Measurements from ENCODE around the gene TBCEL. TPM values are rescaled to one million over a fixed set of nuclear protein-coding genes. Genes with fewer than 3 reads are reported as not detected.

TBCEL gene
- total RNA-seq, 1 donor from 2014 or later = 40.4 TPM

- Histone ChIP-seq H3K27me3 (no peaks in the 10 kb centered on the region), H3K4me3 (no peak overlapping the region), H3K36me3 (peaks cover 11 to 24% of the 10 kb centered on the region in 2 donors), H3K9me3 (no peaks in the 10 kb centered on the region), H3K4me1 (peaks cover 0 to 5% of the 10 kb centered on the region in 2 donors), H3K27ac (no peak overlapping the region)
- no peak for DNase-seq (ENCODE audit: low spot score in 2 of 2)
- intact Hi-C loops (cut with DNase I) = no loop called here
- TF ChIP-seq CTCF (IDR thresholded peaks at IDR 0.05) = no peak
Measured at GRCh38 chr11:121067453-121067852, 43.6 kb downstream of the TBCEL start.

GRCh38 chr11:121067962-121068647 lies 44.2 kb downstream of the TBCEL start:
- no peak for DNase-seq (ENCODE audit: low spot score in 2 of 2)
- no peaks in the 10 kb centered on the region for H3K27me3 ChIP-seq
- intact Hi-C loops (cut with DNase I) = no loop called here
- no peak overlapping the region for H3K27ac ChIP-seq
- no peak overlapping the region for H3K4me3 ChIP-seq
- H3K36me3 ChIP-seq = peaks cover 8 to 17% of the 10 kb centered on the region in 2 donors
- no peak for TF ChIP-seq CTCF (IDR thresholded peaks at IDR 0.05)
- H3K9me3 ChIP-seq = no peaks in the 10 kb centered on the region
- H3K4me1 ChIP-seq = peaks cover 0 to 5% of the 10 kb centered on the region in 2 donors

GRCh38 chr11:121068787-121069186 lies 44.9 kb downstream of the TBCEL start:
- intact Hi-C loops (cut with DNase I) = no loop called here
- no peak overlapping the region for H3K4me3 ChIP-seq
- H3K27ac ChIP-seq = no peak overlapping the region
- H3K27me3 ChIP-seq = no peaks in the 10 kb centered on the region
- no peaks in the 10 kb centered on the region for H3K9me3 ChIP-seq
- TF ChIP-seq CTCF (IDR thresholded peaks at IDR 0.05) = no peak
- DNase-seq (ENCODE audit: low spot score in 2 of 2) = no peak
- H3K36me3 ChIP-seq = peaks cover 8 to 16% of the 10 kb centered on the region in 2 donors
- H3K4me1 ChIP-seq = peaks cover 0 to 5% of the 10 kb centered on the region in 2 donors

- no peaks in the 10 kb centered on the region for H3K27me3 ChIP-seq
- H3K36me3 ChIP-seq = peaks cover 5 to 16% of the 10 kb centered on the region in 2 donors
- peaks cover 0 to 5% of the 10 kb centered on the region in 2 donors for H3K4me1 ChIP-seq
- intact Hi-C loops (cut with DNase I) = no loop called here
- no peak for TF ChIP-seq CTCF (IDR thresholded peaks at IDR 0.05)
- no peak overlapping the region for H3K4me3 ChIP-seq
- DNase-seq (ENCODE audit: low spot score in 2 of 2) = no peak
- H3K27ac ChIP-seq = peak overlapping the region in 1 of 2 donors; percentile 22
- H3K9me3 ChIP-seq = no peaks in the 10 kb centered on the region
Measured at GRCh38 chr11:121070951-121071845, 47.3 kb downstream of the TBCEL start.

- H3K27ac ChIP-seq = peak overlapping the region in 1 of 2 donors; percentile 22
Measured at GRCh38 chr11:121071846-121072450, 48.0 kb downstream of the TBCEL start.

More at GRCh38 chr11:121071846-121072450, 48.0 kb downstream of the TBCEL start:
- Histone ChIP-seq H3K4me1 (peaks cover 0 to 5% of the 10 kb centered on the region in 2 donors), H3K9me3 (no peaks in the 10 kb centered on the region), H3K27me3 (no peaks in the 10 kb centered on the region), H3K4me3 (no peak overlapping the region), H3K36me3 (peaks cover 5 to 16% of the 10 kb centered on the region in 2 donors)
- DNase-seq (ENCODE audit: low spot score in 2 of 2) = no peak
- TF ChIP-seq CTCF (IDR thresholded peaks at IDR 0.05) = no peak
- intact Hi-C loops (cut with DNase I) = no loop called here

All from ascending aorta (tissue), 2 donors.